Measurements from ENCODE around the gene SH3BGRL.
"Not testable (repeated sequence)": the region's sequence is repeated elsewhere in the genome, so short reads cannot be mapped to it uniquely, and the experiment has no call there.

SH3BGRL gene

DNA sequence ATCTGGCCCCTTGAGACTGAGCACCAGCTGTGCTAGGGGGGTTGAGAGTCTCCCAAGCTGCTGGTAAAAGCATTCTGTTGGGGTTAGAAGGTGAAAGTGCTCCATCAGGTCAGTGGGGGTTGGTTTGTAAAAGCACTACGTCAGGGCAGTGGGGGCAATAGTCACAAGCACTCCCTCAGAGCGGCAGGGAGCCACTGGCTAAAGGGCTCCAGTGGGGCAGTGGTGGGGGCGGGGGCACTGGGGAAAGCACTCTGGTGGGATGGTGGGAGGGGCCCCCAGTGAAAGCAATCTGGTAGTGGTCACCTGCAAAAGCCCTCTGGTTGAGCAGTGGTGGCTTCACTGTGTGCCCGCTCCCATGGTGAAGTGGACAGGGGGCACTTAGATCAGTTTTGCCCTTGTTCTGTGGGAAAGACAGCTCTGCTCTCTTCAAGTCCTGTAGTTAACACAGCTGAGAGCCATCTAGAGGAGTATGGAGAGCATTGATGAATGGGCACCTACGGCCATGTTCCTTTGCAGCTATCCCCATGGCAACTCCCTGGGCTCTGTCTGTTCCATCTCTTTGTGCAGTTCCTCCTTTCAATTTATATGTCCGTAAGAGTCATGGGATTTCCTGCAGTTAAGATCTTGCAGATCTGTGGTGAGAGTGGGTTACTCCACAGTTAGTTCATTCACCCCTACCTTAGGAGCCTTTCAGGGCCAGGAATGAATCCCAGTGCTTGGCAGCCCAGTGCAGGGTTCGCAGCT, 106.4 kb downstream of the SH3BGRL start:
- no peak overlapping the region for H3K4me3 Mint-ChIP-seq
- peaks cover 30% of the 10 kb centered on the region for H3K9me3 Mint-ChIP-seq
- no peak overlapping the region for H3K27ac Mint-ChIP-seq

DNA sequence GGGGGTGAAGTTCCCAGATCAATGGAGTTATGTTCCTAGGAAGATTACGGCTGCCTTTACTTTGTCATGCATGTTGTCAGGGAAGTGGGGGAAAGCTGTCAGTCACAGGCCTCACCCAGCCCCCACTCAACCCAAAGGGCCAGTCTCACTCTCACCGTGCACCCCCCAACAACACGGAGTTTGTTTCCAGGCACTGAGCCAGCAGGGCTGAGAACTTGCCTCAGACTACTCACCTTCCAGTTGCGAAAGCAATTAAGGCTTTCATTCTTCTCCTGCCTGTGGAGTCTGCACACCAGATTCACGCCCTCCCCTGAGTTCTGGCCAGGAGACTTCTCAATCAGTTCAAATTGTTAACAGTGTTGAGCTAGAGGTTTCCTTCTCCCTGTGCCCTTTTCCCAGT, 114.3 kb downstream of the SH3BGRL start:
- no peaks in the 10 kb centered on the region for H3K27me3 Mint-ChIP-seq (ENCODE audit: low read depth)
- H3K36me3 Mint-ChIP-seq (ENCODE audit: low read depth), result peaks cover 4% of the 10 kb centered on the region
- peaks cover 26% of the 10 kb centered on the region for H3K9me3 Mint-ChIP-seq
- TF ChIP-seq, protein P1, sequence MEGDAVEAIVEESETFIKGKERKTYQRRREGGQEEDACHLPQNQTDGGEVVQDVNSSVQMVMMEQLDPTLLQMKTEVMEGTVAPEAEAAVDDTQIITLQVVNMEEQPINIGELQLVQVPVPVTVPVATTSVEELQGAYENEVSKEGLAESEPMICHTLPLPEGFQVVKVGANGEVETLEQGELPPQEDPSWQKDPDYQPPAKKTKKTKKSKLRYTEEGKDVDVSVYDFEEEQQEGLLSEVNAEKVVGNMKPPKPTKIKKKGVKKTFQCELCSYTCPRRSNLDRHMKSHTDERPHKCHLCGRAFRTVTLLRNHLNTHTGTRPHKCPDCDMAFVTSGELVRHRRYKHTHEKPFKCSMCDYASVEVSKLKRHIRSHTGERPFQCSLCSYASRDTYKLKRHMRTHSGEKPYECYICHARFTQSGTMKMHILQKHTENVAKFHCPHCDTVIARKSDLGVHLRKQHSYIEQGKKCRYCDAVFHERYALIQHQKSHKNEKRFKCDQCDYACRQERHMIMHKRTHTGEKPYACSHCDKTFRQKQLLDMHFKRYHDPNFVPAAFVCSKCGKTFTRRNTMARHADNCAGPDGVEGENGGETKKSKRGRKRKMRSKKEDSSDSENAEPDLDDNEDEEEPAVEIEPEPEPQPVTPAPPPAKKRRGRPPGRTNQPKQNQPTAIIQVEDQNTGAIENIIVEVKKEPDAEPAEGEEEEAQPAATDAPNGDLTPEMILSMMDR (IDR thresholded peaks at IDR 0.05; ENCODE audit: unreplicated experiment in 3 of 3), result no peak
- no peak overlapping the region for H3K4me3 Mint-ChIP-seq
- H3K27ac Mint-ChIP-seq, result no peak overlapping the region
- no peaks in the 10 kb centered on the region for H3K4me1 Mint-ChIP-seq

More for the DNA sequence above, 106.4 kb downstream of the SH3BGRL start:
- Mint-ChIP-seq H3K4me1 (no peaks in the 10 kb centered on the region), H3K27me3 (ENCODE audit: low read depth) (no peaks in the 10 kb centered on the region), H3K36me3 (ENCODE audit: low read depth) (peaks cover 4% of the 10 kb centered on the region)
- TF ChIP-seq, protein P1 (IDR thresholded peaks at IDR 0.05; ENCODE audit: unreplicated experiment in 3 of 3), result no peak

DNA sequence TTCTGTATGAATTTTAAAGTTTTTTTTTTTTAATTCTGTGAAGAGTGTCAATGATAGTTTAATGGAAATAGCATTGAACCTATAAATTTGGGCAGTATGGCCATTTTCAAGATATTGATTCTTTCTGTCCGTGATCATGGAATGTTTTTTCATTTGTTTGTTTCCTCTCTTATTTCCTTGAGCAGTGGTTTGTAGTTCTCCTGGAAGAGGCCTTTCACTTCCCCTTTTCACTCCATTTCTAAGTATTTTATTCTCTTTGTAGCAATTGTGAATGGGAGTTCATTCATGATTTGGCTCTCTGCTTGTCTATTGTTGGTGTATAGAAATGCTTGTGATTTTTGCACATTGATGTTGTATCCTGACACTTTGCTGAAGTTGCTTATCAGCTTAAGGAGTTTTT, 129.8 kb downstream of the SH3BGRL start:
- not testable (repeated sequence) for H3K27me3 Mint-ChIP-seq (ENCODE audit: low read depth); H3K4me1 Mint-ChIP-seq; H3K27ac Mint-ChIP-seq; H3K4me3 Mint-ChIP-seq
- H3K36me3 Mint-ChIP-seq (ENCODE audit: low read depth), result peaks cover 13% of the 10 kb centered on the region
- H3K9me3 Mint-ChIP-seq, result peaks cover 42% of the 10 kb centered on the region

DNA sequence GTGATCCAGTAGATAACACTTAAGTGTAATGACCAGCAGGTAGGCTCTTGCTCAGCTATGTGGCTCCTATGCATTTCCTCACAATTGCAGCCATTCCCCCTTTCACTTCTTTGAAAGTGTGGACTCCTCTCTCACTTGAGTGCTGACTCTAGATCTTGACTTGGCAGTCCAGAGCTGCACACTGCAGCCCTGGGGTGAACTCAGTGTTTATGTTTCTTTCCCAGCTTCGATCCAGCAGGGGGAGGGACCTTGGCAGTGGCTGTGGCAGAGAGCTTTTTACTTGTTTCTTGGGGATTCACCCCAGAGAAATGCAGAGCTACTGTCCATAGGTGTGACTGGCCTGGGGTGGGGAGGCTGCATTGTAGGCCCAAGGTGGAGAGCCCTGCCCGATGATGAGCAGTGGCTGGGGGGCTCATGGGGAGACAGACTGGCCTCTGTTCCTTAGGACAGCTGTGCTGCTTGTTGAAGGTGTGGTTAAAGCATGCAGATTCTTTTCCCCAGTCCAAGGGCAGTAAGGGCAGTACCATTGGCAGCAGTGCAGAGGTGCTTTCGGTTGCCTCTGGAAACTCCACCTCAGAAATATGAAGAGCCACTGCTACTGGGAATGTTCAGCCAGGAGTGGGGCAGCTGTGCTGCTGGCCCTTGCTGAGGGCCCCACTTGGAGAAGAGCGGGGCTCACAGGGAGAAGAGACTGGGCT, 134.7 kb downstream of the SH3BGRL start:
- Mint-ChIP-seq H3K36me3 (ENCODE audit: low read depth) (peaks cover 6% of the 10 kb centered on the region), H3K27ac (no peak overlapping the region), H3K27me3 (ENCODE audit: low read depth) (no peaks in the 10 kb centered on the region), H3K9me3 (peaks cover 45% of the 10 kb centered on the region), H3K4me1 (no peaks in the 10 kb centered on the region), H3K4me3 (no peak overlapping the region)
- TF ChIP-seq, protein P1 (IDR thresholded peaks at IDR 0.05; ENCODE audit: unreplicated experiment in 3 of 3), result no peak

DNA sequence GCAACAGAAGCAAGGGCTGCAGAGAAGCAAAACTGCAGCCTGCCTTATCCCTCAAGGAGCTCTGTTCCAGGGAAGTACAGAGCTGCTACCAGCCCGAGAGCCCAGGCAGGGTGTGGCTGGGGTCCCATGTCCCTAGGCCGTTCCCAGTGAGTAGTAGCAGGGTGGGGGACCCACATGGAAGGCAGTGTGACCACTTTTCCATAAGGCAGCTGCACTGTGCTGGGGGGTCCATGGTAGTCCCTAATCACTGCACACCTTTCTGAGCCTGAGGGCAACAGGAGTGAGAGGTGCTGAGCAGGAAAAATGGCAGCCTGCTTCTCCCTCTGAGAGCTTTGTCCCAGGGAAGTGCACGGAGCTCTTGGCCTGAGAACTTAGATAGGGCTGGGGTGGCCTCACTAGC, 135.9 kb downstream of the SH3BGRL start:
- Mint-ChIP-seq H3K9me3 (peaks cover 42% of the 10 kb centered on the region), H3K27me3 (ENCODE audit: low read depth) (no peaks in the 10 kb centered on the region), H3K36me3 (ENCODE audit: low read depth) (peaks cover 4% of the 10 kb centered on the region), H3K27ac (no peak overlapping the region), H3K4me1 (no peaks in the 10 kb centered on the region), H3K4me3 (no peak overlapping the region)
- TF ChIP-seq, protein P1 (IDR thresholded peaks at IDR 0.05; ENCODE audit: unreplicated experiment in 3 of 3), result no peak

DNA sequence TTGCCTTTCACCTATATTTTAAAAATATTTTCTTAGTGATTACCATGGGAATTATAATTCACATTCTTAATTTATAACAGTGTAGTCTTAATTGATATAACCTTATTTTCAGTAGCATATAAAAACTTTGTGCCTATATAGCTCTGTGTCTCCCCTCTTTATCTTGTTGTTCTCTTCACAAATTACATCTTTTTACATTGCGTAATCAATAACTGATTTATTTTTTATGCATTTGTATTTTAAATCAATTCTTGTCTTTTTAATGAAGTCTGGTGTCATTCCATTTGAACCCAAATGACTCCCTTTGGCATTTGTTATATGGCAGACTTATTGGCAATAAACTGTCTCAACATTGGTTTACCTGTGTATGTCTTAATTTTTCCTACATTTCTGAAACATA, 137.0 kb downstream of the SH3BGRL start:
- TF ChIP-seq, protein P1 (IDR thresholded peaks at IDR 0.05; ENCODE audit: unreplicated experiment in 3 of 3), result no peak
- peaks cover 4% of the 10 kb centered on the region for H3K36me3 Mint-ChIP-seq (ENCODE audit: low read depth)
- H3K9me3 Mint-ChIP-seq, result peaks cover 41% of the 10 kb centered on the region
- no peak overlapping the region for H3K4me3 Mint-ChIP-seq
- no peaks in the 10 kb centered on the region for H3K4me1 Mint-ChIP-seq
- H3K27ac Mint-ChIP-seq, result no peak overlapping the region
- no peaks in the 10 kb centered on the region for H3K27me3 Mint-ChIP-seq (ENCODE audit: low read depth)

DNA sequence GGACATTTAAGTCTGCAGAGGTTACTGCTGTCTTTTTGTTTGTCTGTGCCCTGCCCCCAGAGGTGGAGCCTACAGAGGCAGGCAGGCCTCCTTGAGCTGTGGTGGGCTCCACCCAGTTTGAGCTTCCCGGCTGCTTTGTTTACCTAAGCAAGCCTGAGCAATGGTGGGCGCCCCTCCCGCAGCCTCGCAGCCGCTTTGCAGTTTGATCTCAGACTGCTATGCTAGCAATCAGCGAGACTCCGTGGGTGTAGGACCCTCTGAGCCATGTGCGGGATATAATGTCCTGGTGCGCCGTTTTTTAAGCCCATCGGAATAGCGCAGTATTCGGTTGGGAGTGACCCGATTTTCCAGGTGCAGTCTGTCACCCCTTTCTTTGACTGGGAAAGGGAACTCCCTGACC, 143.4 kb downstream of the SH3BGRL start:
- H3K36me3 Mint-ChIP-seq (ENCODE audit: low read depth); H3K4me1 Mint-ChIP-seq; H3K27me3 Mint-ChIP-seq (ENCODE audit: low read depth); H3K4me3 Mint-ChIP-seq; H3K27ac Mint-ChIP-seq: not testable (repeated sequence)
- peaks cover 19% of the 10 kb centered on the region for H3K9me3 Mint-ChIP-seq
